T-helper 17 cell (primary cell): Measurements from ENCODE around the gene MID2. TPM values are rescaled to one million over a fixed set of nuclear protein-coding genes. Genes with fewer than 3 reads are reported as not detected.
"Not testable (repeated sequence)": the region's sequence is repeated elsewhere in the genome, so short reads cannot be mapped to it uniquely, and the experiment has no call there.

ENCODE experiments used
- ATAC-seq: fragments of 150-1000 bp; cut with Tn5 transposase; 2 replicates; pipeline ENCODE4 v1.10.0; 2021; ENCODE audit warnings: mild to moderate bottlenecking, moderate library complexity
- DNase-seq, 3 donors: peaks; one replicate each; pipeline versions ENCODE4 v3.0.0 to v3.0.0-alpha.2; 2020 to 2021
- H3K9me3 ChIP-seq: one replicate; pipeline ENCODE4 v1.7.0; 2013; ENCODE audit warnings: low read length, mild to moderate bottlenecking; ENCODE audit not compliant: control insufficient read depth, poor library complexity, severe bottlenecking
- H3K27ac Mint-ChIP-seq: one replicate; pipeline ENCODE4 v1.8.0; 2022; ENCODE audit warnings: mild to moderate bottlenecking, moderate library complexity, mixed read lengths
- H3K27me3 Mint-ChIP-seq: one replicate; pipeline ENCODE4 v1.8.0; 2022; ENCODE audit warnings: mixed read lengths
- H3K36me3 Mint-ChIP-seq: one replicate; pipeline ENCODE4 v1.8.0; 2022; ENCODE audit warnings: low read depth, mixed read lengths
- H3K4me1 Mint-ChIP-seq: one replicate; pipeline ENCODE4 v1.8.0; 2022; ENCODE audit warnings: mild to moderate bottlenecking, mixed read lengths
- H3K4me3 Mint-ChIP-seq: one replicate; pipeline ENCODE4 v1.8.0; 2022; ENCODE audit warnings: mild to moderate bottlenecking, moderate library complexity, mixed read lengths
- total RNA-seq, 4 donors: library from RNA in 2 of 4; stranded (reverse) in 2 of 4; gene quantifications; one replicate each; pipeline ENCODE4 v1.2.3 and lab custom pipeline; 2022 to 2026

Gene MID2, protein sequence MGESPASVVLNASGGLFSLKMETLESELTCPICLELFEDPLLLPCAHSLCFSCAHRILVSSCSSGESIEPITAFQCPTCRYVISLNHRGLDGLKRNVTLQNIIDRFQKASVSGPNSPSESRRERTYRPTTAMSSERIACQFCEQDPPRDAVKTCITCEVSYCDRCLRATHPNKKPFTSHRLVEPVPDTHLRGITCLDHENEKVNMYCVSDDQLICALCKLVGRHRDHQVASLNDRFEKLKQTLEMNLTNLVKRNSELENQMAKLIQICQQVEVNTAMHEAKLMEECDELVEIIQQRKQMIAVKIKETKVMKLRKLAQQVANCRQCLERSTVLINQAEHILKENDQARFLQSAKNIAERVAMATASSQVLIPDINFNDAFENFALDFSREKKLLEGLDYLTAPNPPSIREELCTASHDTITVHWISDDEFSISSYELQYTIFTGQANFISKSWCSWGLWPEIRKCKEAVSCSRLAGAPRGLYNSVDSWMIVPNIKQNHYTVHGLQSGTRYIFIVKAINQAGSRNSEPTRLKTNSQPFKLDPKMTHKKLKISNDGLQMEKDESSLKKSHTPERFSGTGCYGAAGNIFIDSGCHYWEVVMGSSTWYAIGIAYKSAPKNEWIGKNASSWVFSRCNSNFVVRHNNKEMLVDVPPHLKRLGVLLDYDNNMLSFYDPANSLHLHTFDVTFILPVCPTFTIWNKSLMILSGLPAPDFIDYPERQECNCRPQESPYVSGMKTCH
- total RNA-seq (10 to 100 TPM; 11.7 to 14.0 TPM), total RNA-seq (lab: John Stamatoyannopoulos, UW) (19.4 to 19.6 reads per million in 2 donors)

DNA sequence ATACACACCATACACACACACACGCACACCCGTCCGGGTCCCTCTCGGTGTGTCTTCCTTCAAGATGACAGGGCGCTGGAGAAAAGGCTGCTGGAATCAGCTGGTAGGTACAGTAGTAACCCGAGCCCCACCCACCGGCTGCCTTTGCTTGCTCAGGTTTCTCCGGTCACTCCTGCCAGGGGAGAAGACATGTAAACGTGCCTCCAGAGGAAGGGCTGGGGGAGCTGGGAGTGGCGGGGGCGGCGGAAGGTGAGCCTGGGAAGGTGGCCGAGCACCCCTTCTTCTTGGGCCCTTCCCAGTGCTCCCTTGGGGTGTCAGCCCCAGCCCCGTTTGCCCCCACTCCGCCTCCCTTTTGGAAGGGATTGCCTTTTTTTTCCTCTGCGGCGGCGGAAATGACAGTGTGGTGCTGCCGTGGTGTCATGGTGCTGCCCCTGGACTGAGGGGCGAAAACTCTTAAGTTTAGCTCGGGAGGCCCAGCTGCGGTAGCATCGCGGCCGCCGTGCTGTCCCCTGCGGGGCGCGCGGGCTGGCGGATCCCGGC, at the start of gene MID2:
Gene MID2, plus strand, starts transcription at position 169 of the 540 bp plus-strand sequence. CDS start 561 bp downstream, outside the sequence.
- no peaks in the 10 kb centered on the region for H3K27me3 Mint-ChIP-seq
- H3K4me1 Mint-ChIP-seq = peaks cover 20% of the 10 kb centered on the region
- H3K4me3 Mint-ChIP-seq = peak within 1 kb of the TSS; percentile 92
- peak within 1 kb of the TSS; percentile 71 for H3K27ac Mint-ChIP-seq
- no peaks in the 10 kb centered on the region for H3K9me3 ChIP-seq
- ATAC-seq (peak; percentile 76), DNase-seq (peak; percentile 14 to 23 (median 16))
- peaks cover 2% of the 10 kb centered on the region for H3K36me3 Mint-ChIP-seq

DNA sequence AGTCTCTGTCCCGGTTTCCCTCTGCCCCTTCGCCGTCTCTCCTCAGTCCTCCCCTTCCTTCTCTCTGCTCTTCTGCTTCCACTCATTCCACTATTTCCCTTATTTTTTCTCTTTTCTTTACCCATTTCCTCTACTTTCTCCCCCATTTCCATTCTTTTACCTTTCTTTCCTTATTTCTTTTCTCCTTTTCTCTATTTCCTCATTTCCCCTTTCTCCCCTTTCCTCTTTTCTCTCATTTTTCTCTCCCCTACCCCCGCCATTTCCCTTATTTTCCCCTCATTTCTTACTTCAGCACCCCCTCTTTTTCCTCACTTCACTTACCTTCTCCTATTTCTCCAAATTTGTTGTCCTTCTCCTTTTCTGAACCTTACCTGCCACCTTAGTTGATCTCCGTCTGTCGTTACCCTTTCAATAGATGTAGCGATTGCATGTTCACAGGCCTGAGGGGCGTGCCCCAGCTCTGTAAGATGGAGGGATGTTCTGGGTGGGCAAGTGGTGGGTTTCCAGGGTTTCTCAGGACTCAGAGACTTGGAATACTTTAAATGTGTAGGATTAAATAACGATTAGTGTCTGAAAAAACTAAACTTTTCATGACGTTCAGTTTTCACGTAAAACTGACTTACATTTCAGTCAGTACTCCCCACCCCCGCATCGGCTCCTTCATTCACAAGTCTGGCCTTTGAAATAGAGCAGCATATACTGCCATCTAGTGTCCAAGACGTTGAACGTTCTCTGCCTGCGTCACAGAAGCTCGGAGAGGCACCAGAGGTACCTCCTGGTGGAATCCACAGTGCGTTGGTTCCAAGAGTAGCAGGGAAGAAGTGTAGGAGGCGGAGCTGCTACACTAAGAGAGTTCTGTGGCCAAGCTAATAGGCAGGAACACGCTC, 48.8 kb upstream of the MID2 start:
- Mint-ChIP-seq H3K4me1 (peaks cover 12% of the 10 kb centered on the region), H3K27me3 (no peaks in the 10 kb centered on the region), H3K36me3 (no peaks in the 10 kb centered on the region), H3K4me3 (peak overlapping the region; percentile 96), H3K27ac (peak overlapping the region; percentile 92)
- peak; percentile 27 to 52 (median 46) for DNase-seq
- ATAC-seq = peak; percentile 83
- no peaks in the 10 kb centered on the region for H3K9me3 ChIP-seq

DNA sequence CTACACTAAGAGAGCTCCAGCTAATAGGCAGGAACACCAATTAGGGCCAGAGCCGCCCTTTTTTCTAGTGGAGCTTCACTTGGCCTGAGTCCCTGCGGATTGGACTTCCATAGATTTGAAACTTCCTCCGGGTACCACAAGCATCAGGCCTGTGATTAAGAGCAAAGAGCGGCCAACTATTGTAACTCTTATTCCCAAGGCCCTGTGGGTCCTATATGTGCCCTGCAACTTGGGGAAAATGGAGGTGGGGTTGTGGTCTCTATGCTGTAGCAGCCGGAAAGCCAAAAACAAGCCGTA, 48.2 kb upstream of the MID2 start, which contains the start of gene NCBP2L:
Gene NCBP2L, plus strand, starts transcription at position 198 of the 297 bp plus-strand sequence. CDS start 16,488 bp downstream, outside the sequence.
- DNase-seq = no peak
- no peaks in the 10 kb centered on the region for H3K9me3 ChIP-seq
- Mint-ChIP-seq H3K4me3 (peak within 1 kb of the TSS; percentile 96), H3K4me1 (peaks cover 12% of the 10 kb centered on the region), H3K27ac (peak within 1 kb of the TSS; percentile 92), H3K27me3 (no peaks in the 10 kb centered on the region), H3K36me3 (no peaks in the 10 kb centered on the region)
- ATAC-seq = no peak

DNA sequence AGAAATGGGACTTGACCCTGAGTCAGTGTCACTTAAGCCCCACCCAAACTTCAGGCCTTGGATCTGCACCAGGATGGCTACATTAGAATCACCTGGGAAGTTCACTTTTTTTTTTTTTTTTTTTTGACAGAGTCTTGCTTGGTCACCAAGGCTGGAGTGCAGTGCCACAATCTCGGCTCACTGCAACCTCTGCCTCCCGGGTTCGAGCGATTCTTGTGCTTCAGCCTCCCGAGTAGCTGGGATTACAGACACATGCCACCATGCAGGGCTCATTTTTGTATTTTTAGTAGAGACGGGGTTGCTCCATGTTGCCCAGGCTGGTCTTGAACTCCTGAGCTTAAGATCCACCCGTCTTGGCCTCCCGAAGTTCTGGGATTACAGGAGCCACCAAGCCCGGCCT, 45.1 kb upstream of the MID2 start:
- Mint-ChIP-seq H3K36me3 (no peaks in the 10 kb centered on the region), H3K4me3 (no peak overlapping the region), H3K4me1 (peaks cover 12% of the 10 kb centered on the region), H3K27me3 (no peaks in the 10 kb centered on the region), H3K27ac (no peak overlapping the region)
- ATAC-seq = no peak
- no peak for DNase-seq
- no peaks in the 10 kb centered on the region for H3K9me3 ChIP-seq

DNA sequence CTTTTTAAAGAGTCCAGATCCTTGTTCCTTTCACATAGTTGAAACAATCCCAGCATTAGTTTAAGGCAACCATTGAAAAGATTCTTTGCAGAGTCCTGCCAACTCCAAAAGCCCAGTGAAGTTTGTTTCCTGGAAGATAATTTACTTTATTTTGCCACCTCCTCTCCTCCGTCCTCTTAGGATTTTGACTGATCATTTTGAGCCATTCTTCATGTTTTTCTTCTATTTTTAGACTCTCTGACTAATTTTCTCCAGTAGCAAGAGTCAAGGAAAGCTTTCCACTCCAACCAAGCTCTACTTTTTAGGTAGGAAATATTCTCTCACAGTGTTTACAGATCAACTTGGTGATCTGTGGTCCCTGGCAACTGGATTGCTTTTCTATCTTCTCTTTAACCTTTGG, 37.8 kb upstream of the MID2 start:
- no peak overlapping the region for H3K27ac Mint-ChIP-seq
- DNase-seq (no peak), ATAC-seq (no peak)
- no peaks in the 10 kb centered on the region for H3K36me3 Mint-ChIP-seq
- no peak overlapping the region for H3K4me3 Mint-ChIP-seq
- H3K27me3 Mint-ChIP-seq = peaks cover 4% of the 10 kb centered on the region
- no peaks in the 10 kb centered on the region for H3K4me1 Mint-ChIP-seq
- H3K9me3 ChIP-seq = no peaks in the 10 kb centered on the region

DNA sequence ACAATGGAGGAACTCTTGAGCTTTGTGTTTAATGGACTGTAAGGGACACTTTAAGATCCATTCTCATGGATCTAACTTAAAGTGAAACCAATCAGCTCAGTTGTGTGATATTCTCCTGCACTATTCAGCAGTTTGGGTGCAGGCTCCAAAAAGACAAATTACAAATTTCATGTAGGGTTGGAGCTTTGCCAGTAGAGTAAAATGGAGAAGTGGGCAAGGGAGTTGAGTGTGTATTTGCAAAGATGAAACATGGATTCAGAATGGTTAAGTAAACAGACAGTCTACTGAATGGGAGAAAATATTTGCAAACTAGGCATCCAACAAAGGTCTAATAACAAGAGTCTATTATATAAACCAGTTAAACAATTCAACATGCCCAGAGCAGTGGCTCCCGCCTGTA, 21.2 kb upstream of the MID2 start:
- Mint-ChIP-seq H3K4me3 (no peak overlapping the region), H3K27ac (no peak overlapping the region), H3K27me3 (no peaks in the 10 kb centered on the region), H3K36me3 (no peaks in the 10 kb centered on the region), H3K4me1 (peaks cover 3% of the 10 kb centered on the region)
- DNase-seq (no peak), ATAC-seq (no peak)
- no peaks in the 10 kb centered on the region for H3K9me3 ChIP-seq

DNA sequence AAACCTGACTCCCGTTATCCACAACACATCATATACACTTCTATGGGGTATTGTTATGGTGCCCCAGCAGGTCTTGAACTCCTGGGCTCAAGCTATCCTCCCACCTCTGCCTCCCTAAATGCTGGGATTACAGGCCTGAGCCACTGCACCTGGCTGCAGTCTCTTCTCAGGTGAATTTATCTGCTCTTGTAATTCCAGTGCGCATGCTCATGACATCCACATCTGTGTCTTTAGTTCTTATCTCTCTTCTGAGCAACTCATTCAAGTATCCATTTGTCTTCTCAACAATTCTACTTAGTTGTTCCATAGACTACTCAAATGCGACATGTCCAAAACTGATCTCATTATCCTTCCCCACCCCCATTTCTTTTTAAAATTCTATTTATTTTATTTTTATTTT, 20.5 kb upstream of the MID2 start:
- Mint-ChIP-seq H3K27ac (no peak overlapping the region), H3K36me3 (no peaks in the 10 kb centered on the region), H3K4me3 (no peak overlapping the region), H3K4me1 (peaks cover 3% of the 10 kb centered on the region), H3K27me3 (no peaks in the 10 kb centered on the region)
- ATAC-seq (no peak), DNase-seq (no peak)
- no peaks in the 10 kb centered on the region for H3K9me3 ChIP-seq

DNA sequence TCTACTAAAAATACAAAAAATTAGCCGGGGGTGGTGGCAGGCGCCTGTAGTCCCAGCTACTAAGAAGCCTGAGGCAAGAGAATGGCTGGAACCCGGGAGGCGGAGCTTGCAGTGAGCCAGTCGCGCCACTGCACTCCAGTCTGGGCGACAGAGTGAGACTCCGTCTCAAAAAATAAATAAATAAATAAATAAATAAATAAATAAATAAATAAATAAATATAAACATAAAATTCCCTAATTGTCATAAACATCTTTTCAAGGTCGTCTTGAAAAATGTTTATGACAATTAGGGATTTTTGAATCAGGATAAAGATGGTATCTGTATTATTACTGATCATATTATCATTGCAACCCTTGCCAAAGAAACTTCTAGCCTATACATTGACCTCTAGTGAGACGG, 15.6 kb upstream of the MID2 start:
- DNase-seq, ATAC-seq, H3K9me3 ChIP-seq, H3K4me1 Mint-ChIP-seq, H3K36me3 Mint-ChIP-seq, H3K4me3 Mint-ChIP-seq, H3K27ac Mint-ChIP-seq: not testable (repeated sequence)
- H3K27me3 Mint-ChIP-seq = peaks cover 20% of the 10 kb centered on the region

DNA sequence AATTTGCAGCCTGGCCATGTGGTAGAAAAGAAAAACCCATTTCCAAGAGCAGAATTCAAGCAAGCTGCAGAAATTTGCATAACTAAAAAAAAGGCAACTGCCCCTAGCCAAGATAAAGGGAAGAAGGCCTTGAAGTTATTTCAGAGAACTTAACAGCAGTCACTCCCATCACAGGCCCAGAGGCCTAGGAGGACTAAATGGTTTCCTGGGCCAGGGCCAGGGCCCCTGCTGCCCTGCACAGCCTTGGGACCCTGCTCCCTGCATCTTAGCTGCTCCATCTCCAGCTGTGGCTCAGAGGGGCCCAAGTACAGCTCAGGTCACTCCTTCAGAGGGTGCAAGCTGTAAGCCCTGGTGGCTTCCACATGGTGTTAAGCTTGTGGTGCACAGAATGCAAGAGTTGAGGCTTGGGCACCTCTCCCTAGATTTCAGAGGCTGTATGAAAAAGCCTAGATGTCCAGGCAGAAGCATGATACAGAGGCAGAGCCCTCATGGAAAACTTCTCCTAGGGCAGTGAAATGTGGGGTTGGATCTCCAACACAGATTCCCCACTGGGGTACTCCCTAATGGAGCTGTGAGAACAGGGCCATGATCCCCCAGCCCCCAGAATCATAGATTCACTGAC, 6.7 kb upstream of the MID2 start:
- Mint-ChIP-seq H3K4me3 (no peak overlapping the region), H3K27me3 (no peaks in the 10 kb centered on the region), H3K36me3 (peaks cover 2% of the 10 kb centered on the region), H3K27ac (no peak overlapping the region), H3K4me1 (peaks cover 3% of the 10 kb centered on the region)
- no peak for ATAC-seq
- DNase-seq = no peak
- no peaks in the 10 kb centered on the region for H3K9me3 ChIP-seq

DNA sequence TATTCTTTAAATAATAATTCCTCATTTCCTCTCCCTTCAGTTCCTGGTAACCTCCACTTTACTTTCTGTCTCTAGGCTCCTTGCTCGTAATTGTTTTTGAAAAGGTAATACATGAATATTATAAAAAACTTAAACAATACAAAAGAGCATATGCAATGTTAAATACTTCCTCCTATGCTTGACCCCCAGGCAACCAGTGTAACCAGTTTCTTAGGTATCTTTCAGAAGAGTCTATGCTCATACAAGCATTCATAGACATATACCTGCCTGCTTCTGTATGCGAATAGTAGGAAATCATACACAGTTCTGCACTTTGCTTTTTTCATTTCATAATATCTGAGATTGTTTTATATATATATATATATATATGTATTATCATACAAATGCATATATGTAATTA, 2.6 kb upstream of the MID2 start:
- DNase-seq (no peak), ATAC-seq (no peak)
- no peaks in the 10 kb centered on the region for H3K9me3 ChIP-seq
- peaks cover 2% of the 10 kb centered on the region for H3K36me3 Mint-ChIP-seq
- H3K27me3 Mint-ChIP-seq = no peaks in the 10 kb centered on the region
- H3K27ac Mint-ChIP-seq = no peak overlapping the region
- H3K4me1 Mint-ChIP-seq = peaks cover 20% of the 10 kb centered on the region
- H3K4me3 Mint-ChIP-seq = no peak overlapping the region

DNA sequence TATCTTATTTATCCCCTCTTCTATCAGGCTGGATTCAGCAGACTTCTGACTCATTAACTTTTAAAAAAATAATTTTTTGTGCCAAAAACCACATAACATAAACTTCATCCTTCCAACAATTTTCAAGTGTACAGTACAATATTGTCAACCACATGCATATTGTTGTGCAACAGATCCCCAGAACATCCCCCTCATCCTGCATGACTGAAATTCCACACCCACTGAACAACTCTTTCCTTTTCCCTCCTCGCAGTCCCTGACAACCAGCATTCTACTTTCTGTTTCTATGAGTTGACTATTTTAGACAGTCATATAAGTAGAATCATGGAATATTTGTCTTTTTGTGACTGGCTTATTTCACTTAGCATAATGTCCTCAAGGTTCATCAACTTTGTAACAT, 2.2 kb upstream of the MID2 start:
- Mint-ChIP-seq H3K27me3 (no peaks in the 10 kb centered on the region), H3K36me3 (peaks cover 2% of the 10 kb centered on the region), H3K27ac (no peak overlapping the region), H3K4me3 (no peak overlapping the region), H3K4me1 (peaks cover 20% of the 10 kb centered on the region)
- DNase-seq = no peak
- no peak for ATAC-seq
- no peaks in the 10 kb centered on the region for H3K9me3 ChIP-seq

DNA sequence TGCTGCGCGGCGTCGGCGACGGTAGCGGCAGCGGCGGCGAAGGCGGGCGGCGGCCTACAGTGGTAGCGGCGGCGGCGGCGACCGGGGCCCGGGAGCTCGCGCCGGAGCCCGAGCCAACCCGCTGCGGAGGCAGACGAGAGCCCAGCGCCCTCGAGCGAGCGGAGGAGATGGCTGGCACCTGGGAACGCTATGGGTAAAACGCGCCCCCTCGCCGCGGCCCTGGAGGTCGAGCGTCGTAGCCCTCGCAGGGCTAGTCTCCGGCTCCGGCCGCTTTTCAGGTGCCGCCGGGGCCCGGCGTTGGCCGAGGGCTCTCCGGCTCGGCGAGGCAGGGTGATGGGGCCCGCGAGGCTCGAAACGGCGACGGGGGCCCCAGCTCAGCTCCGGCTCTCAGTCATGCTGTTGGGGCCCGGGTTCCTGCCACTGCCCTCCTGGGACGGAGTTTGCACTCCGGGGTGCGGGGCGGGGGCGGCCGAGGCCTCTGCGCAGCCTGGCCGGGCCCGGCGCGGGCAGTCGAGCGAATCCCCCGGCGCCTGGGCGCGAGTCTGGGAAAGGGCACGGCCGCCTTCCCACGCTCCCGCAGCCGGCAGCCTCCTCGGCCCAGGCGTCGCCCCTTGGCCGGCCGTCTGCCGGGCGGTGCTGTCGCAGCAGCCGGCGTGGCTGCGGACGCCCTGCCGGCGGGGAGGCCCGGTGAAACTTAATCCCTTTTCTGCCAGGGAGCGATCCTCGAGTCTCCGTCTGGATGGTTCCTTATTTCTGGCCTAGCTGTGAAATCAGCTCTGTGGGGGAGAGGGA, 768 bp downstream of the MID2 start:
- H3K9me3 ChIP-seq = no peaks in the 10 kb centered on the region
- no peaks in the 10 kb centered on the region for H3K27me3 Mint-ChIP-seq
- peak overlapping the region; percentile 87 for H3K27ac Mint-ChIP-seq
- peaks cover 2% of the 10 kb centered on the region for H3K36me3 Mint-ChIP-seq
- DNase-seq = peak; percentile 8 to 18 (median 16)
- H3K4me3 Mint-ChIP-seq = peak overlapping the region; percentile 92
- peaks cover 20% of the 10 kb centered on the region for H3K4me1 Mint-ChIP-seq
- ATAC-seq = peak; percentile 76
